ENCODE measurements around the gene TEX22.

Gene TEX22

GRCh38 chr14:105384605-105385321 lies 13.6 kb upstream of the TEX22 start:
- no peak for DNase-seq (ENCODE audit: low spot score)

- DNase-seq (ENCODE audit: low spot score) = no peak
Observed at GRCh38 chr14:105385322-105385637, 13.1 kb upstream of the TEX22 start.

GRCh38 chr14:105385698-105386365 lies 12.5 kb upstream of the TEX22 start:
- no peak for DNase-seq (ENCODE audit: low spot score)

GRCh38 chr14:105386581-105387529 lies 11.5 kb upstream of the TEX22 start:
- no peak for DNase-seq (ENCODE audit: low spot score)

GRCh38 chr14:105387530-105387922 lies 10.8 kb upstream of the TEX22 start:
- no peak for DNase-seq (ENCODE audit: low spot score)

GRCh38 chr14:105388110-105388951 lies 10.0 kb upstream of the TEX22 start:
- no peak for DNase-seq (ENCODE audit: low spot score)

- DNase-seq (ENCODE audit: low spot score) = no peak
Observed at GRCh38 chr14:105388976-105389375, 9.4 kb upstream of the TEX22 start.

GRCh38 chr14:105389534-105389933 lies 8.8 kb upstream of the TEX22 start:
- no peak for DNase-seq (ENCODE audit: low spot score)

GRCh38 chr14:105389976-105390848 lies 8.1 kb upstream of the TEX22 start:
- no peak for DNase-seq (ENCODE audit: low spot score)

GRCh38 chr14:105390849-105391500 lies 7.4 kb upstream of the TEX22 start:
- DNase-seq (ENCODE audit: low spot score) = no peak

GRCh38 chr14:105391541-105391940 lies 6.8 kb upstream of the TEX22 start:
- no peak for DNase-seq (ENCODE audit: low spot score)

GRCh38 chr14:105392131-105393090 lies 5.9 kb upstream of the TEX22 start:
- no peak for DNase-seq (ENCODE audit: low spot score)

- no peak for DNase-seq (ENCODE audit: low spot score)
Observed at GRCh38 chr14:105393151-105393550, 5.2 kb upstream of the TEX22 start.

- DNase-seq (ENCODE audit: low spot score) = no peak
Observed at GRCh38 chr14:105394714-105395537, 3.4 kb upstream of the TEX22 start.

GRCh38 chr14:105395538-105395854 lies 2.8 kb upstream of the TEX22 start:
- DNase-seq (ENCODE audit: low spot score) = no peak

GRCh38 chr14:105397350-105397931 lies 897 bp upstream of the TEX22 start:
- no peak for DNase-seq (ENCODE audit: low spot score)

- DNase-seq (ENCODE audit: low spot score) = no peak
Observed at GRCh38 chr14:105398726-105399465, 558 bp downstream of the TEX22 start.

GRCh38 chr14:105399466-105399775 lies 1.1 kb downstream of the TEX22 start:
- DNase-seq (ENCODE audit: low spot score) = no peak
